NCI-H345 treated with DMSO at 0.1 percent for 48 hours (cell line): ENCODE results near the gene HBB.

Source experiments
- DNase-seq: peaks from one replicate; lab custom pipeline; 2025; ENCODE audit not compliant: unreplicated experiment; lab: John Stamatoyannopoulos, UW

HBB gene

GRCh38 chr11:5228124-5228523 lies 1.3 kb upstream of the HBB start:
- no peak for DNase-seq

GRCh38 chr11:5227681-5228080 lies 810 bp upstream of the HBB start:
- DNase-seq: no peak

GRCh38 chr11:5225480-5225871 lies 1.4 kb downstream of the HBB start:
- DNase-seq: no peak

GRCh38 chr11:5224538-5225479 lies 2.1 kb downstream of the HBB start:
- no peak for DNase-seq

GRCh38 chr11:5223686-5224085 lies 3.2 kb downstream of the HBB start:
- no peak for DNase-seq

GRCh38 chr11:5223146-5223545 lies 3.7 kb downstream of the HBB start:
- DNase-seq: no peak

GRCh38 chr11:5210376-5210885 lies 16.4 kb downstream of the HBB start:
- DNase-seq: no peak

- no peak for DNase-seq
Measured at GRCh38 chr11:5204787-5205186, 22.1 kb downstream of the HBB start.

GRCh38 chr11:5203366-5203765 lies 23.5 kb downstream of the HBB start:
- no peak for DNase-seq

- no peak for DNase-seq
Measured at GRCh38 chr11:5200582-5200981, 26.3 kb downstream of the HBB start, which contains the start of gene OR51V1. TSS of gene OR51V1 (minus strand) at chr11:5200682. CDS start at chr11:5200682, 0 bp downstream.

GRCh38 chr11:5198285-5198684 lies 28.6 kb downstream of the HBB start:
- no peak for DNase-seq

GRCh38 chr11:5197536-5197935 lies 29.3 kb downstream of the HBB start:
- DNase-seq: no peak

GRCh38 chr11:5196731-5197130 lies 30.1 kb downstream of the HBB start:
- DNase-seq: no peak

GRCh38 chr11:5196067-5196466 lies 30.8 kb downstream of the HBB start:
- DNase-seq: no peak

GRCh38 chr11:5192738-5193137 lies 34.1 kb downstream of the HBB start:
- DNase-seq: no peak

GRCh38 chr11:5188201-5188600 lies 38.7 kb downstream of the HBB start:
- no peak for DNase-seq

- no peak for DNase-seq
Measured at GRCh38 chr11:5178046-5178837, 48.6 kb downstream of the HBB start.
